Measurements from ENCODE around the gene XG. TPM values are rescaled to one million over a fixed set of nuclear protein-coding genes. Genes with fewer than 3 reads are reported as not detected.
"Not testable (repeated sequence)": the region's sequence is repeated elsewhere in the genome, so short reads cannot be mapped to it uniquely, and the experiment has no call there.

The XG gene
- total RNA-seq, 2 experiments from 2014 or later: not detected

DNA sequence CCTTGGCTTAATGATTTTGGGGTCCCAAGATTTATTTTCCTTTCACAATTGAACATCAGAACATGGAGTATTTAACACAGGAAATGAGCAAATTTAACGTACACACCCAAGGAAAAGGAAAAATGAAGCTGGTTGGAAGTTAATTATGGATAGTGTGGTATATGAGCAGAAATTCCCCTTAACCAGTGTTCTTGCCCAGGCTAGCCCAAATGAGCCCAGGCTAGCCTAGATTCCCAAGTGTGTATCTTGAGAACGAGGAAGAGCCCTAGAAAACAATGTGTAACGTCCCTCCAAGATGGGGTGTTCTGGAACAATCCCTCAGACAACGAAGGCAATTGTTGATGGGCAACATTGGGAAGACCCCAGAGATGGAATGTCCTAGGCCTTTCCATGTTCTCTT lies 33.7 kb downstream of the XG start:
- CTCF ChIA-PET: no interaction called here
- no peak for DNase-seq
- Mint-ChIP-seq H3K4me3 (no peak overlapping the region), H3K27ac (no peak overlapping the region), H3K9me3 (no peaks in the 10 kb centered on the region), H3K27me3 (no peaks in the 10 kb centered on the region), H3K4me1 (ENCODE audit: low read depth) (peaks cover 9% of the 10 kb centered on the region), H3K36me3 (ENCODE audit: low read depth) (no peaks in the 10 kb centered on the region)
- no peak for ATAC-seq
- TF ChIP-seq, protein P1, sequence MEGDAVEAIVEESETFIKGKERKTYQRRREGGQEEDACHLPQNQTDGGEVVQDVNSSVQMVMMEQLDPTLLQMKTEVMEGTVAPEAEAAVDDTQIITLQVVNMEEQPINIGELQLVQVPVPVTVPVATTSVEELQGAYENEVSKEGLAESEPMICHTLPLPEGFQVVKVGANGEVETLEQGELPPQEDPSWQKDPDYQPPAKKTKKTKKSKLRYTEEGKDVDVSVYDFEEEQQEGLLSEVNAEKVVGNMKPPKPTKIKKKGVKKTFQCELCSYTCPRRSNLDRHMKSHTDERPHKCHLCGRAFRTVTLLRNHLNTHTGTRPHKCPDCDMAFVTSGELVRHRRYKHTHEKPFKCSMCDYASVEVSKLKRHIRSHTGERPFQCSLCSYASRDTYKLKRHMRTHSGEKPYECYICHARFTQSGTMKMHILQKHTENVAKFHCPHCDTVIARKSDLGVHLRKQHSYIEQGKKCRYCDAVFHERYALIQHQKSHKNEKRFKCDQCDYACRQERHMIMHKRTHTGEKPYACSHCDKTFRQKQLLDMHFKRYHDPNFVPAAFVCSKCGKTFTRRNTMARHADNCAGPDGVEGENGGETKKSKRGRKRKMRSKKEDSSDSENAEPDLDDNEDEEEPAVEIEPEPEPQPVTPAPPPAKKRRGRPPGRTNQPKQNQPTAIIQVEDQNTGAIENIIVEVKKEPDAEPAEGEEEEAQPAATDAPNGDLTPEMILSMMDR (IDR thresholded peaks at IDR 0.05): no peak
- POLR2A ChIA-PET: no interaction called here
- intact Hi-C loops (cut with micrococcal nuclease): no loop called here

- no peak overlapping the region for H3K27ac Mint-ChIP-seq
- TF ChIP-seq, protein P1 (IDR thresholded peaks at IDR 0.05): no peak
- POLR2A ChIA-PET: no interaction called here
- H3K4me3 Mint-ChIP-seq: no peak overlapping the region
- intact Hi-C loops (cut with micrococcal nuclease): no loop called here
- ATAC-seq (no peak), DNase-seq (no peak)
- no peaks in the 10 kb centered on the region for H3K9me3 Mint-ChIP-seq
- CTCF ChIA-PET: no interaction called here
- no peaks in the 10 kb centered on the region for H3K27me3 Mint-ChIP-seq
- no peaks in the 10 kb centered on the region for H3K4me1 Mint-ChIP-seq (ENCODE audit: low read depth)
- H3K36me3 Mint-ChIP-seq (ENCODE audit: low read depth): no peaks in the 10 kb centered on the region
Observed at GRCh38 chrX:2788980-2789379, 37.1 kb downstream of the XG start.

GRCh38 chrX:2789569-2789968 lies 37.7 kb downstream of the XG start:
- POLR2A ChIA-PET: no interaction called here
- CTCF ChIA-PET: no interaction called here
- no peaks in the 10 kb centered on the region for H3K27me3 Mint-ChIP-seq
- intact Hi-C loops (cut with micrococcal nuclease): no loop called here
- no peaks in the 10 kb centered on the region for H3K36me3 Mint-ChIP-seq (ENCODE audit: low read depth)
- ATAC-seq (no peak), DNase-seq (no peak)
- no peaks in the 10 kb centered on the region for H3K9me3 Mint-ChIP-seq
- TF ChIP-seq, protein P1 (IDR thresholded peaks at IDR 0.05): no peak
- no peaks in the 10 kb centered on the region for H3K4me1 Mint-ChIP-seq (ENCODE audit: low read depth)
- H3K27ac Mint-ChIP-seq: no peak overlapping the region
- H3K4me3 Mint-ChIP-seq: no peak overlapping the region

GRCh38 chrX:2793752-2794151 lies 41.9 kb downstream of the XG start:
- ChIA-PET POLR2A (no interaction called here), CTCF (no interaction called here)
- no peak for DNase-seq
- no peaks in the 10 kb centered on the region for H3K27me3 Mint-ChIP-seq
- no peak overlapping the region for H3K4me3 Mint-ChIP-seq
- no peaks in the 10 kb centered on the region for H3K36me3 Mint-ChIP-seq (ENCODE audit: low read depth)
- ATAC-seq: no peak
- TF ChIP-seq, protein P1 (IDR thresholded peaks at IDR 0.05): no peak
- H3K27ac Mint-ChIP-seq: no peak overlapping the region
- H3K9me3 Mint-ChIP-seq: no peaks in the 10 kb centered on the region
- intact Hi-C loops (cut with micrococcal nuclease): no loop called here
- no peaks in the 10 kb centered on the region for H3K4me1 Mint-ChIP-seq (ENCODE audit: low read depth)

DNA sequence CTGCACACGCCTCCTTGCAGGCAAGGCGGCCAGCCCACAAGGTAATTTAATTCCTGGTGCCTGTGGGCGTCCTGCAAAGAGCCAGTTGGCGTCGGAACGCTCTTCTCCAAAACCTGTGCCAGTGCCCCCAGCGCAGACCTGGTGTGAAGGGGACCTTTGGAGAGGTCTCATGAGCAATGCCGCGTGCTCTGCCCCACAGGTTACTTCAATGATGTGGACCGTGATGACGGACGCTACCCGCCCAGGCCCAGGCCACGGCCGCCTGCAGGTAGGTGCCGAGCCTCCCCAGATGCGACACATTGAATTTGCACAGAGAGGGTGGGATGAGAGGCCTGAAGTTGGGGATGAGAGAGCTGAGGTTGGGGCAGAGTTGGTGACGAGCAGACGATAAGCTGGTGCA lies 42.5 kb downstream of the XG start:
- ChIA-PET POLR2A (no interaction called here), CTCF (no interaction called here)
- intact Hi-C loops (cut with micrococcal nuclease): no loop called here
- Mint-ChIP-seq H3K4me3 (no peak overlapping the region), H3K36me3 (ENCODE audit: low read depth) (no peaks in the 10 kb centered on the region), H3K9me3 (no peaks in the 10 kb centered on the region), H3K27ac (no peak overlapping the region), H3K27me3 (no peaks in the 10 kb centered on the region), H3K4me1 (ENCODE audit: low read depth) (no peaks in the 10 kb centered on the region)
- no peak for ATAC-seq
- DNase-seq: no peak
- TF ChIP-seq, protein P1 (IDR thresholded peaks at IDR 0.05): no peak

GRCh38 chrX:2796808-2797207 lies 45.0 kb downstream of the XG start:
- H3K36me3 Mint-ChIP-seq (ENCODE audit: low read depth); H3K4me1 Mint-ChIP-seq (ENCODE audit: low read depth); CTCF ChIA-PET; H3K27me3 Mint-ChIP-seq; H3K4me3 Mint-ChIP-seq; POLR2A ChIA-PET; intact Hi-C loops (cut with micrococcal nuclease); H3K9me3 Mint-ChIP-seq; ATAC-seq; H3K27ac Mint-ChIP-seq: not testable (repeated sequence)
- peak; percentile 2 for DNase-seq

Data from activated CD8-positive, alpha-beta T cell treated with anti-CD3 and anti-CD28 coated beads for 36 hours (primary cell).